AG08396 (cell line): ENCODE data around the gene SPINK8.
"Not testable (repeated sequence)": the region's sequence is repeated elsewhere in the genome, so short reads cannot be mapped to it uniquely, and the experiment has no call there.

Experiments used
- DNase-seq: peaks from one replicate; pipeline ENCODE4 v3.0.0; 2012; ENCODE audit warnings: low spot score, mixed read lengths

Gene SPINK8

DNA sequence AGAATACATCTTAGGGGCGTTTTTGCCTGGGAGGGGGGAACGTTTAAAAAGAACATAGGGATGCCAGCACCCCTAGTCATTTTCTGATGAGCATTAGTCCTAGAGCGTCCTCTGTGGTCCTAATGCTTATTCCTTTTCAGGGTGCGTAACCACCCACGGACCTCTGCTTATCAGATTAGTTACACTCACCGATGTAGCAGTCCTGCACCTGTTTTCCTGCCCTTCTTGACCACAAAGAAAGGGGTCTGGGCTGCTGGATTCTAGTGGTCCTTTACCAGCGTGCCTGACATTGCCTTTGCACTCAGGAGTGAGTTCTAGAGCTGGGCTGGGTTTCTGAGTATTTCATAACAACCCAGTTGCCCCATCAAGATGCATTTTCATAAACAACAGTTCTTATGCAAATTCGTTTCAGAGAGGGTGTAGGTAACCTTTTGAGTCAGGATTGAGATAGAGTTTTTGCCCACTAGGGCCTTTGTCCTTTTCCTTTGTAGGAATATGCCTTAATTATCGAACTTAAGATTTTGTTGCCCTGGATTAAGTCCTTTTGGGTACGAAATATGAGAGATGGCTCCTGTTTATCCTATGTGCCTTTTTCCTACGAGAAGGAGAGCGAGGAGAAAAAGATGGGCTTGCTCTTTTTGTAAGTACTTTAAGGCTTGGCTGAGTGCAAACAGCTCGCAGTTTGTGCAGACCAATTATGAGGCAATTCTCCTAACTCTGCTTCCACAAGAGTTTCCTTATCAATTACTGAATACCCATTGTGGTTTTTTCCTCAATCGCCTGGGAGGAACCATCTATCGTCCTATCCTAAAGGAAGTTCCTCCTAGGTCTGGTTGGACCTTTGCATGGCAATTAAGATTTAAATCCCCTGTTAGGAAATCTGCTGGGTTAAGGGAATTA, at the start of gene SPINK8:
Gene SPINK8, minus strand, starts transcription at position 316 of the 900 bp plus-strand sequence. CDS start 5,320 bp downstream, outside the sequence.
- DNase-seq, result not testable (repeated sequence)

DNA sequence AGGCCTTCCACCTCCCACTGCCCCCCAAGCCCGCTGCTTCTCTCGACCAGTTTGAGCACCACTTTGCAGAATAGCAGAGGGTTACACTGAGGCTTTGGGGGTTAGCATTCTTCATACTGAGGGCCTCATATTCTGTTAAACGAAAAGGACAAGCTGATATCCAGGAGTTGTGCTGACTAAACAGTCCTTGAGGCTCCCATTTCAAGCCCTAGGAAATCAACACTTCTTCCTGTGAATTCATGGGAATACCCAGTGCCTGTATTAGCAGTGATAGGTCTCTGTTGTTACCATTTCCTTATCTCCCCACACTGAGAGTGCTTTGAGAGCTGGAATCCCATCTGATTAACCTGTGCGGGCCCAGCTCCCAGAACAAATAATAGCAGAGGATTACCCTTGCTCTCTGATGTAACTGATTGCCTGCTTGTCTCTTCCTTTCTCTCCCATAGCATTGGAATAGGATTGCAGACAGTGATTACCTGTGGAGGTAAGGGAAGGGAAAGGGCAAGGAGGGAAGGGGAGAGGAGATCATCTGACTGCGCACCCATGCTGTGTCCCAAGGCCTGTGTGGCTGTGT, 39.5 kb upstream of the SPINK8 start:
- no peak for DNase-seq

GRCh38 chr3:48372377-48372770, 38.9 kb upstream of the SPINK8 start:
- DNase-seq, result no peak

DNA sequence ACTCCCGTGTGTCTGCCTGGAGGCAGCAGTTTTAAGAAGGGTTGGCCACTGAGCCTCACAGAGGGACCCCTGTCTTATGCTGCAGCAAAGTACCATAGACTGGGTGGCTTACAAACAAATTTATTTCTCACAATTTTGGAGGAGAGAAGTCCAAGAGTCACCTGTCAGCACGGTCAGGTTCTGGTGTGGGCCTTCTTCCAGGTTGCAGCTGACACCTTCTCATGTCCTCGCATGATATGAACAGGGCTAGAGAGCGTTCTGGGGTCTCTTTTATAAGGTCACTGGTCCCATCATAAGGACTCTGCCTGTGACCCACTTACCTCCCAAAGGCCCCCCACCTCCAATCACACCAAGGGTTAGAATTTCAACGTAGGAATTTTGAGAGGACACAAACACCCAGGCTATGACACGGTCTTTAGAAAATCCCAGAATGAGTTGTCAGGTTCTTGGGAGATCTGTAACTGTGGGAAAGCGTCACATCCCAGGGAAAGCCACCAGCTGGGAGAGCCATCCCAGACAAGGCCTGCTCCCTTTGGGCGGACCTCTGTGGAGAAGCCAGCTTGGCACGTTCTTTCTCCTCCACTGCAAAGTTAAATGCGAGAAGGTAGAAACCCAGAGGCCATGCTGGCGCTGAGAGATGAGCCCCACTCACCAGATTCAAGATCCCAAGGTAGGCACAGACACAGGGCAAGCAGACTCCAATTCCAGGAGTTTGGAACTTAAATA, 38.4 kb upstream of the SPINK8 start, which contains the start of gene FBXW12:
Gene FBXW12, plus strand, starts transcription at position 569 of the 726 bp plus-strand sequence. CDS start 549 bp downstream, outside the sequence.
- DNase-seq, result no peak

GRCh38 chr3:48370333-48370713, 36.9 kb upstream of the SPINK8 start:
- DNase-seq, result no peak

DNA sequence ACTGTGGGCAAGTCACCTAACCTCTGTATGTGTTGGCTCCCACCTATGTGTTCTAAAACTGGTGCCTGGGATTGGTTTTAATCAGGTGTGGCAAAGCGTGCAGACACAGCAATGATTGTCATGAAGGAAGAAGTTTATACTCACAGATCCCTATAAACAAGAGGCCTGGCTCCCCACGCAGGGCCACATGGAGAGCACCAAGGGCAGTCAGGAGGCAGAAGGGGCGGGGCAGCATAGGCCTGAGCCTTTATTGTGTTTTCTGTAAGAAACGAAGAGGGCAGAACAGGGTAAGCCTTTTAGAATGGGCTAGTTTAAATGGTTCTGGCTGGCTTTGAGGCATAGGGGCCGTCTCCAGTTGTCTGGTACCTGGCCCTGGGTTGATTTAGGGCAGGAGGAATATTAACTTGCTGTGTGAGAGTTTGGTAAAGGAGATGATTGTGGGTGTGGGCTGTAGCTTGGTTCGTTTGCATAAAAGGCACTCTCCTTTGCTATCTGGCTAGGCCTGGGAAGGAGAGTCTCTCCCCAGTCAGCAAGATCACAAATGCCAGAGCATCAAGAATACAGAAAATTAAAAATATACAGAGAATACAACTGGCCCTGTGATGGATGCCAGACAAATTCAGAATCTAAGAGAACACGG, 36.4 kb upstream of the SPINK8 start:
- DNase-seq, result no peak

GRCh38 chr3:48367201-48367600, 33.7 kb upstream of the SPINK8 start:
- DNase-seq, result no peak

GRCh38 chr3:48364840-48365239, 31.4 kb upstream of the SPINK8 start:
- DNase-seq, result no peak

DNA sequence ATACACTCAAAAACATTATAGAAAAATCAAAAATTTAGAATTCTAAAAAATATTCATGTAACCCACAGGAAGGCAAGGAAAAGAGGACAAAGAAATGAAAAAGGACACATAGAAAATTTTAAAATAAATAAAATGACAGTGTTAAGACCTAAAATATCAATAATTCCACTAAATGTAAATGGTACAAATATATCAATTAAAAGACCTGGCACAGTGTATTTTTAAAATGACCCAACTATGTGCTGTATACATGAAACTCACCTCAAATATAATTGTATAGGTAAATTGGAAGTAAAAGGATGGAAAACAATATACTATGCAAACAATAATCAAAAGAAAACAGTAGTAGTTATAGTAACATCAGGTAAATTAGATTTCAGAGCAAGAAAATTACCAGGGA, 28.5 kb upstream of the SPINK8 start:
- no peak for DNase-seq

DNA sequence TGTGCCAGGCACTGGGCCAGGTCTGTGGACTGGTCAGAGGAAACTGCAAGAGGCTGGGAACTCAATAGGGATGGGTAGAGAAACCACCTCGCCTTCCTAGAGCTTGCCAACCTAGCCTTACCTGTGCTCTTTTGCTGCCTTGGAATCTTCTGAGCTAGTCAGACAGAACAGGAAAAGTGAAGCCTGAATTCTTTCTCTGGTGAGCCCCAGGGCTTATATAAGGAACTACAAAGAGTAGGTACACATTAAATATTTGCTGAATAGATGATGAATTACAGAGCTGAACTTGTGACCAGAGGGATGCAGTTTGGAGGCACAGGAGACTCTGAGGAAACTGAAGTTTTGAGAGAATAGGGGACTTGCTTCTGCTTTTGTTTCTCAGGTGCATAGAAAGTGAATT, 23.0 kb upstream of the SPINK8 start:
- DNase-seq, result no peak

- no peak for DNase-seq
Observed at GRCh38 chr3:48353987-48354386, 20.5 kb upstream of the SPINK8 start.

- no peak for DNase-seq
Observed at GRCh38 chr3:48352546-48352945, 19.1 kb upstream of the SPINK8 start.

DNA sequence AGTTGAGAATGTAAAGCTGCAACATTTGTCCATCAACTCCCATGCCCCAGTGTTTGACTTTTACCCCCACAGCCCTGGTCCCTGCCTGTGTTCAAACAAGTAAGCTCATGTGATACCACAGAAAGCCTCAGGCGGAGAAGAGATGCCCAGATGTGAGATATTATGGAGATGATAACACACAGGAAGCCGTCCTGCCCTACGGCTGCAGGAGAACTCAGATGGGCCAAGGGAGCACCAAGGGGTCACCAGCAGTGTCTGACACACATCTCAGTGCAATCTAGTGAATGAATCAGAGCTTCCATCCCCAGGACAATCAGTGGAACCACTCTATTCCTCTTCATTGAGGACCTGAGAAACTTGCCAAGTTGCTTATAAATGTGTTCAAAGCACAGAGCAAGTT, 14.0 kb upstream of the SPINK8 start:
- DNase-seq, result no peak

DNA sequence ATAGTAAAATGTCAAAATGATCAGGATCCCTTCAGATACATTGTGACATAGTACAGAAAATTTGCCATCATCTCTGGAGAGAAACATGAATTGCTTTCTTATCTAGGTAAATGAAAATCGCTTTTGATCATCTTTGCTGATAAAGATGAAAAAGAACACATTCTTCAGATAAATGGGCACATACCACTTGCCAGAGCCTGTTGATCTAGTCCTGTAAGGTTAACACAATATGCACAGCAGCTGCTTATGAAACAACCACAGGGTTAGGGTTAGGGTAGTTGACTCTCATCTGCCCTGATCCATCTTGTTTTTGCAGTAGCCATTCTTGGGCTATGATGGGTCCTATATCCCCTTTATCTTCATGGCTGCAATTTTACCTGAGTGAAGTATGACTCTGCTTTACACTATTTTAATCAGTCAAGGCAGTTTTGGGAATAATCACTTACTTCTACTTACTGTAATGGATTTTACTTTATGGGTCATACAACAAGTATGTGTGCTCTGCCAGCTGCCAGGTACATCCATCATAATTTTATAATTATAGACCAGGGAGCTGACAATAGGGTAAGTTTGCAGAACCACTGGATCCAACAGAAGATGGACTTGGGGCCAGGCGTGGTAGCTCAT, 12.6 kb upstream of the SPINK8 start:
- no peak for DNase-seq

DNA sequence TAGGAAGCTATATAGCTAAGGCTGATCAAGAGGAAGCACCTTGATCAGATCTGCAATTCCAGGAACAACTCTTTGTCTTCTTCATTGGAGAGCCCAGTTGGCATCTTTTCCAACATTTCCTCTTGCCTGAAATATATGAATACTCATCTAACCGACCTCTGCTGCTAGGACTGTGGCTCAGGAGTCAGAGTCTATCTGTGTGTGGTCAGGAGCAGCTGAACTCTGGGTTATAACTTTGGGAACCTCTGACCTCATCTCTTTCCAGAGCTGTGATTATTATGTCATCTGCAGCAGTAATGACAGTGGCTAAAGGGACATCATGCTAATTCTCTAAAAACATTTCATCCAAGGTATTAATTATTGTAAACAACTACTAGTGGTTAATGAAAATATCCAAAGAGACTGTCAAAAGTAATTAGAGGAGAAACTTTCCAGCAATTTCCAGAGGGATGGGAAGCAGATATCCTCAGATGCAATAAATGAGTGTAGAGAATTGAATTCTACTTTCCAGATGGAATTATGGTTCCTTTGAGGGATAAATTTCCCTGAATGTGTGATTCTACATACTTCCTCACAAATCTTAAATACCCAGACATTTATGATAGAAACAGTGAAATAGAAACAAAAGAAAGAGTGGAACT, 11.5 kb upstream of the SPINK8 start:
- DNase-seq, result no peak

DNA sequence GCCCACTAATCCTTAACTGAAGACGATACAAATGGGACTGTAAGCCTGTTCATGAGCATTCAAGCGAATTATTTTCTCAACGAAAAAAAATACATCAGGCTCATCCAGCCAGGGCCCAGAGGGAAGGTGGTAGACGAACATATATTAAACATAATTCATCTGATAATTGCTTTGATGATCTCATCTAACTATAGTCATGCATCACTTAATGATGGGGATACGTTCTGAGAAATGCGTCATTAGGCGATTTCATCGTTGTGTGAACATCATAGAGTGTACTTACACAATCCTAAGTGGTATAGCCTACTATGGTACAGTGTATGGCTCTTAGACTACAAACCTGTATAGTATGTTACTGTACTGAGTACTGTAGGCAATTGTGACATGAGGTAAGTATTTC, 10.0 kb upstream of the SPINK8 start:
- DNase-seq, result no peak

DNA sequence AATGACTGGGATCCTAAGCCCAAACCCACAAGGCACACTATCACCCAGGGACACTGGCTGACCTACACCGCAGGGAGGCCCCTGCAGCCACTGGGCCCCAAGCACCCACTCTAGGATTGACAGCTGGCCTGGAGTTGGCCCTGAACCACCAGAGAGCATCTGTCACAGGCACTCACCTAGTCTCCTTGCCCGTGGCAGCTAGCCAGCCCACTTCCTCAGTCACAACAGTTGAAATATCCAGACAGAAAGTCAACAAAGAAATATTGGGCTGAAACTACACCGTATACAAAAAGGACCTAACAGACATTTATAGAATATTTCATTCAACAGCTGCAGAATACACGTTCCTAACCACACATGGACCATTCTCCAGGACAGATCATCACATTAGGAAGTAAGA, 5.2 kb upstream of the SPINK8 start:
- DNase-seq, result no peak

- peak; percentile 30 for DNase-seq
Observed at GRCh38 chr3:48337536-48337935, 4.1 kb upstream of the SPINK8 start.

- not testable (repeated sequence) for DNase-seq
Observed at GRCh38 chr3:48335286-48335685, 1.8 kb upstream of the SPINK8 start.

DNA sequence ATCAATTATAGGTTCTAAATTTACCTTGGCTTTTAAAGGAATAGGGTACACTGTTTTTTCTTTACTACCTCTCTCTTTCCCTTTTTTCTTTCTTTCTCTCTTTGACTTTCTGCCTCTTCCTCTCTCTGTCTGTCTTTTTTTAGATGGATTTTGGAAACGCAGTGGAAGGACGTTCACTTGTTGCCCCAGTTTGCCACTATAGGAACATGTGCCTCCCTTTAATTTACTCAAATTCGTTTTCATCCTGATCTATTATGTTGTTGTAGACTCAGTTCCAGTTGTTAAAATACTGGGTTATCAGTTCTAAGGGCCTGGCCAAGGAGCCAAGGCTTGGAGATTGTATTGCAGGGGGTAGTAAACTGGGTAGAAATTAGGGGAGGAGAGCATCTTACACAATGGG, 1.1 kb upstream of the SPINK8 start:
- DNase-seq, result no peak

DNA sequence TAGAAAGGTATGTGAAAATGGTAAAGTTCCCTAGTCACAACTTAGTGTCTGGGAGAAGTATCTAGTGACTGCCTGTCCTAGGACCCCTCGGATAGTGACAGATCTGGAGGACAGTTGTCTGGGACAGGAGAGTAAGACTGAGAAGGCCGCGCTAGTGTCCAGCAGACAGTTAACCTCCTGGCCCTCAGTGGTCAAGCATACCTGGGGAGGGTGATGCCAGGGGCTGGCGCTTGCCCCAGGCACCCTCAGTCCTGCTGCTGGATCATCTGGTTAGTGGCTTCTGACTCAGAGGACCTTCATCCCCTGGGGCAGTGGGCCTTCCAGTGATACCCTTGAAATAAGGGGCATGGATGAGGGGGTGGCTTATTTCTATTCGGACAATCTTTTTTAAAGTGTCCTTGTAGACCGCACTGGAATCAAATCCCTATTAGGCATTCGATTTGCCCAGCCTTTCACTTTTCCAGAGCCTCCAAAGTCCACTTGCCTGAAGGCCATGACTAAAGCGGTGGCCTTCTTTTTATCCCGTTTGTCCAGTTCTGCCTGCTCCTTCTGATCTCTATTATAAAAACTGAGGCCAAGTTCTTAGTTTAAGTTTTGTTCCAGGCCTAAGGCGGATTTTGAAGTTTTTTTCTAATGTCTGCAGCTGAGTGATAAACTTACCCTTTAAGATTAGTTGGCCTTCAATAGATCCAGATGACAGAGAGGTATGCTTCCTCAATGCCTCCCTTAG, 1.6 kb downstream of the SPINK8 start:
- DNase-seq, result not testable (repeated sequence)
